Thoracic aorta (tissue), 2 donors: ENCODE data around the gene ABTB2. TPM values are rescaled to one million over a fixed set of nuclear protein-coding genes. Genes with fewer than 3 reads are reported as not detected.

ENCODE experiments used
- ATAC-seq: fragments of 150-250 bp; one replicate; pipeline ENCODE4 v1.8.0; 2017; ENCODE audit warnings: low read depth; ENCODE audit not compliant: insufficient number of reproducible peaks, low FRiP score
- DNase-seq: peaks from one replicate; pipeline ENCODE4 v3.0.0-alpha.2; 2020; ENCODE audit warnings: low spot score
- H3K27ac ChIP-seq, 2 donors: fragments of 200-600 bp; sonication (generic); 1 replicate in 1 of 2; 2 replicates in 1 of 2; pipeline ENCODE4 v1.5.1; 2016; ENCODE audit warnings: mild to moderate bottlenecking in 2 of 2, moderate library complexity in 2 of 2
- H3K27me3 ChIP-seq: fragments of 200-600 bp; sonication (generic); replicated peaks from 2 replicates; pipeline ENCODE4 v1.6.0; 2016; ENCODE audit warnings: mild to moderate bottlenecking; ENCODE audit not compliant: insufficient read depth
- H3K36me3 ChIP-seq: fragments of 200-600 bp; sonication (generic); one replicate; pipeline ENCODE4 v1.5.1; 2016
- H3K4me1 ChIP-seq, 2 donors: fragments of 200-600 bp; sonication (generic); 1 replicate in 1 of 2; 2 replicates in 1 of 2; pipeline versions ENCODE4 v1.5.1 to v1.6.0; 2016; ENCODE audit warnings: low read depth in 2 of 2, mild to moderate bottlenecking in 1 of 2; ENCODE audit not compliant: control insufficient read depth in 1 of 2
- H3K4me3 ChIP-seq: fragments of 200-600 bp; sonication (generic); 2 replicates; pipeline ENCODE4 v1.5.1; 2016; ENCODE audit warnings: mild to moderate bottlenecking
- H3K9me3 ChIP-seq: fragments of 200-600 bp; sonication (generic); 2 replicates; pipeline ENCODE4 v1.5.1; 2016
- total RNA-seq, 2 donors: library from RNA; depleted of rRNA; stranded (reverse); fragments of >200 nt; gene quantifications; one replicate each; pipeline versions ENCODE4 v1.1.0 to v1.2.3, GENCODE V29; 2016
- TF ChIP-seq, protein P1 (sequence below): fragments of 200-600 bp; sonication (generic); IDR thresholded peaks from one replicate; pipeline ENCODE4 v1.5.1; 2019; ENCODE audit warnings: antibody characterized with exemption

Gene ABTB2
- total RNA-seq, 2 donors from 2014 or later = 12.3 to 31.0 TPM

DNA sequence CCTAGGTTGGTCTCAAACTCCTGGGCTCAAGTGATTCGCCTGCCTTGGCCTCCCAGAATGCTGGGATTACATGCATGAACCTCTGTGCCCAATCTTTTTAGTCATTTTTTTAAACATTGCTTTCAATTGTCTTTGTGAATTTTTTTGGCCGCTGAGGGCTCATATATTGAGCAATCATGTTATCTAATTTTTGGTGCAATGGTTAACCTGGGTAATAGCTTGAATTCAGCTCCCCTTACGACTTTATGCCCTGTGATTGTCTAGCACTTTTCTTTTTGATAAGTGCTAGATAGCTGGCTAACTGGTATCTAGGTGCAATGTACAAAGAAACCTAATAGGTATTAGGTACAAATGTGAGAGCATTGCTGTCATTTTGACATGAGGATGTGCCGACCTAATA lies 45.6 kb upstream of the ABTB2 start:
- DNase-seq (no peak), ATAC-seq (no peak)
- no peaks in the 10 kb centered on the region for H3K27me3 ChIP-seq
- no peaks in the 10 kb centered on the region for H3K9me3 ChIP-seq
- TF ChIP-seq, protein P1, sequence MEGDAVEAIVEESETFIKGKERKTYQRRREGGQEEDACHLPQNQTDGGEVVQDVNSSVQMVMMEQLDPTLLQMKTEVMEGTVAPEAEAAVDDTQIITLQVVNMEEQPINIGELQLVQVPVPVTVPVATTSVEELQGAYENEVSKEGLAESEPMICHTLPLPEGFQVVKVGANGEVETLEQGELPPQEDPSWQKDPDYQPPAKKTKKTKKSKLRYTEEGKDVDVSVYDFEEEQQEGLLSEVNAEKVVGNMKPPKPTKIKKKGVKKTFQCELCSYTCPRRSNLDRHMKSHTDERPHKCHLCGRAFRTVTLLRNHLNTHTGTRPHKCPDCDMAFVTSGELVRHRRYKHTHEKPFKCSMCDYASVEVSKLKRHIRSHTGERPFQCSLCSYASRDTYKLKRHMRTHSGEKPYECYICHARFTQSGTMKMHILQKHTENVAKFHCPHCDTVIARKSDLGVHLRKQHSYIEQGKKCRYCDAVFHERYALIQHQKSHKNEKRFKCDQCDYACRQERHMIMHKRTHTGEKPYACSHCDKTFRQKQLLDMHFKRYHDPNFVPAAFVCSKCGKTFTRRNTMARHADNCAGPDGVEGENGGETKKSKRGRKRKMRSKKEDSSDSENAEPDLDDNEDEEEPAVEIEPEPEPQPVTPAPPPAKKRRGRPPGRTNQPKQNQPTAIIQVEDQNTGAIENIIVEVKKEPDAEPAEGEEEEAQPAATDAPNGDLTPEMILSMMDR = no peak
- H3K4me3 ChIP-seq = no peak overlapping the region
- H3K4me1 ChIP-seq = no peaks in the 10 kb centered on the region
- no peaks in the 10 kb centered on the region for H3K36me3 ChIP-seq
- no peak overlapping the region for H3K27ac ChIP-seq

DNA sequence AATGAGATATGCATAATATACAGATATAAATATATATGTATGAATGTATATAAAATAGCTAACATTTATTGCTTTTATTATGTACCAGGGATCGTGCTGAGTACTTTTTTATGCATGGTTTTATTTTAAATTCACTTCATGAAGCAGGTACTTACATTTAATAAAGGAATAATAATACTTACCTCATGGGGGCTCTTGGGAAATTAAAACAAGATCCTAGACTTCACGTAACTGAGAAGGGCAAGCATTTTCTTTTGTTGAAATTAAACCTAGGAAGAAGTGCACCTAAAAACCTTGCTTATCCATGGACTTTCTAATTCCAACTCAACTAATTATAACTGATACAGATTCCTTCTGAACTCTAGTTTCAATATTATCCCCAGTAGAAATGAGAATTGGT lies 40.0 kb upstream of the ABTB2 start:
- ATAC-seq = no peak
- peaks cover 5% of the 10 kb centered on the region for H3K9me3 ChIP-seq
- H3K4me3 ChIP-seq = no peak overlapping the region
- H3K27me3 ChIP-seq = no peaks in the 10 kb centered on the region
- H3K36me3 ChIP-seq = no peaks in the 10 kb centered on the region
- TF ChIP-seq, protein P1 = no peak
- no peak overlapping the region for H3K27ac ChIP-seq
- peaks cover 0 to 6% of the 10 kb centered on the region in 2 donors for H3K4me1 ChIP-seq
- DNase-seq = no peak

DNA sequence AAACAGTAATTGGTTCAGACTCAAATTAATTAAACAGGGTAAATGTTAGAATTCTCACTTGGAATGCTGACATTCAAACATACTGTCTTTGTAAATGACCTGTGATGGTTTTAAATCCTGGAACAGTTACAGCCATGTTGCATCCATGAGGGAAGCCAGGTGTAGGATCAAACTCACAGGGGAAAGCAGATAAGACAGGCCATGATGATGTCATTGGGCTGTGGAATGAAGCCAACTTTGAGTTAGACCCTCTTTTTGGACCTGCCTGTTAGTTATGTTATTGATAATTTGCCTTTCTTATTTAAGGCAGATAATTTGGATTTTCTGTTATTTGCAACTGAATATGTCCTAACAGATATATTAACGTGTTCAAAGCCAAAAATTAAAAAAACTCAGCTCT lies 39.3 kb upstream of the ABTB2 start:
- Histone ChIP-seq H3K36me3 (no peaks in the 10 kb centered on the region), H3K4me1 (peaks cover 0 to 6% of the 10 kb centered on the region in 2 donors), H3K9me3 (peaks cover 5% of the 10 kb centered on the region), H3K27ac (no peak overlapping the region), H3K4me3 (no peak overlapping the region), H3K27me3 (no peaks in the 10 kb centered on the region)
- TF ChIP-seq, protein P1 = no peak
- DNase-seq (no peak), ATAC-seq (no peak)

DNA sequence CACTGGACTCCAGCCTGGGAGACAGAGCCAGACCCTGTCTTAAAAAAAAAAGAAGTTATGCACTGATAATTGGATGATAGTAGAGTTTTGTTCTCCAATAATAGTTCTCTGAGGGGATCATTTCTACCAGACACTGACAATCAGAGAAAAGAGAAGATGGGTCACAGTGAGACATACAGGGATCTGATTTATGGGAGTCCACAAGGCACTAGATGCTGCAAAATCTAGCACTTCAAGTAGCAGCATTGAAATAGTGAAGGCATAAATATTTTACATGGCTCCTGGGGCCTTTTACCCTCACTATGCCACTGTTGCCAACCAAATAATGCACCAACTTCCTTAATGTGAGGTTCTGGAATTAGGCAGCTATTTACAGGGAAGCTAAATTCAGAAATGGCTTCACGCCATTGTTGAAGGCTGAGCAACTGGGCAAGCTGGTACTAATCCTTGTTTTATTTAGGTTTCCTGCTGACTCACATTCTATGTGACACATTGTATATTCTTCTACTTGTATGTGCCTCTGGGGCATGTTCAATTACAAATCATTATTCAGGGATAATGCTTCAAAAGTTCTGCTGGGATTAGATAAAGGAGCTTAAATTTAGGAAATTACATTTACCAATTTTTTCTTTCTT lies 38.2 kb upstream of the ABTB2 start:
- TF ChIP-seq, protein P1 = no peak
- no peak for ATAC-seq
- DNase-seq = no peak
- Histone ChIP-seq H3K4me3 (no peak overlapping the region), H3K9me3 (peaks cover 5% of the 10 kb centered on the region), H3K36me3 (no peaks in the 10 kb centered on the region), H3K4me1 (peaks cover 0 to 6% of the 10 kb centered on the region in 2 donors), H3K27me3 (no peaks in the 10 kb centered on the region), H3K27ac (no peak overlapping the region)

DNA sequence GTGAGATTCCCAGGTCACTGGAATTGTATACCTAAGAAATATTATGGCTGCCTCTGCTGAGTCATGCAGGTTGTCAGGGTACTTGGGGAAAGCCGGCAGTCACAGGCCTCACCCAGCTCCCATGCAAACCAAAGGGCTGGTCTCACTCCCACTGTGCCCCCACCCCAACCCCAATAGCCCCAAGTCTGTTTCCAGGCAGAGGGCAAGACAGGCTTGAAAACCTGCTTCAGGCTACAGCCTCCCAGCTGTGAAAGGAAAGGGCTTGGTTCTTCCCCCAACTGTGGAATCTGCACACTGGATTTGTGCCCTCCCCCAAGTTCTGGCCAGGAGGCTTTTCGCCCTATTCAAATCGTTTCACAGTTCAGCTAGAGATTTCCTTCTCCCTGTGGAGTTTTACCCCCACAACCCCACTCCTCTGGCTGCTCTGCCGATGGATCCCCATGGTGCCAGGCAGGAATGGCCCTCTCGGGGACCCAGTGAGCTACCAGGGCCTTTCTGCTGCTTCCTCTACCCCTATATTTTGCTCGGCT lies 37.0 kb upstream of the ABTB2 start:
- ATAC-seq = no peak
- Histone ChIP-seq H3K9me3 (peaks cover 5% of the 10 kb centered on the region), H3K4me3 (no peak overlapping the region), H3K27me3 (no peaks in the 10 kb centered on the region), H3K4me1 (peaks cover 0 to 6% of the 10 kb centered on the region in 2 donors), H3K27ac (no peak overlapping the region), H3K36me3 (no peaks in the 10 kb centered on the region)
- TF ChIP-seq, protein P1 = no peak
- DNase-seq = no peak
